ENCODE measurements around the gene SLCO4A1.
A peak's percentile ranks its signal among the peaks of the same experiment; 100 is the strongest.
"Not testable (repeated sequence)": the region's sequence is repeated elsewhere in the genome, so short reads cannot be mapped to it uniquely, and the experiment has no call there.

The SLCO4A1 gene

GRCh38 chr20:62666736-62667529 lies 24.6 kb downstream of the SLCO4A1 start:
- DNase-seq, result no peak

DNA sequence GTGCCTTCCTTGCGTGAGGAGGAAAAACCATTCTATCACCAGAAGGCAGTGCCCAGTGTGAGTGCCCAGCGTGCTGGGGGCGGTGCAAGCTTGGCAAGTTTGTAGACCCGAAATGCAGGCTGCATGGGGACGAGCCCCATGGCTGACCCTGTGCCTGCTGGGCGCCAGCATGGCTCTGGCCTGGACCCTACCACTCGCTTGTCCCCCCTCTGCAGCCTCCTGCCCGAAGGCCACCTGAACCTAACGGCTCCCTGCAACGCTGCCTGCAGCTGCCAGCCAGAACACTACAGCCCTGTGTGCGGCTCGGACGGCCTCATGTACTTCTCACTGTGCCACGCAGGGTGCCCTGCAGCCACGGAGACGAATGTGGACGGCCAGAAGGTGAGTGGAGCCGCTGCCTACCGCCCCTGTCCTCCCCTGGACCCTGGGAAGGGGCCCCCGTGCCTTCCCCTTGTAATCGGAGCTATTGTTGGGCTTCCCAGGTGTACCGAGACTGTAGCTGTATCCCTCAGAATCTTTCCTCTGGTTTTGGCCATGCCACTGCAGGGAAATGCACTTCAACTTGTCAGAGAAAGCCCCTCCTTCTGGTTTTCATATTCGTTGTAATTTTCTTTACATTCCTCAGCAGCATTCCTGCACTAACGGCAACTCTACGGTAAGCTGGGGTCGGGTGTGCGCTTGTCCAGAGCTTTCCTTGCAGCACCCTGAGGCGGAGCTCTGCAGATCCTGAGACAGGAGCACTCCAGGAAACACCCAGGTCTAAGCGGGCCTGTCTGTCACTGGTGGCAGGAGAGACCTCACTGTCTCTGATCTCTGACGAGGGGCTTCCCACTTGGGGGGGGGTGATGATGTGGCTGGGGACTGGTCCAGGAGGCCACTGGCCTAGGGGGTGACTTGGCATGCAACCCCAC lies 25.5 kb downstream of the SLCO4A1 start:
- DNase-seq, result no peak

DNA sequence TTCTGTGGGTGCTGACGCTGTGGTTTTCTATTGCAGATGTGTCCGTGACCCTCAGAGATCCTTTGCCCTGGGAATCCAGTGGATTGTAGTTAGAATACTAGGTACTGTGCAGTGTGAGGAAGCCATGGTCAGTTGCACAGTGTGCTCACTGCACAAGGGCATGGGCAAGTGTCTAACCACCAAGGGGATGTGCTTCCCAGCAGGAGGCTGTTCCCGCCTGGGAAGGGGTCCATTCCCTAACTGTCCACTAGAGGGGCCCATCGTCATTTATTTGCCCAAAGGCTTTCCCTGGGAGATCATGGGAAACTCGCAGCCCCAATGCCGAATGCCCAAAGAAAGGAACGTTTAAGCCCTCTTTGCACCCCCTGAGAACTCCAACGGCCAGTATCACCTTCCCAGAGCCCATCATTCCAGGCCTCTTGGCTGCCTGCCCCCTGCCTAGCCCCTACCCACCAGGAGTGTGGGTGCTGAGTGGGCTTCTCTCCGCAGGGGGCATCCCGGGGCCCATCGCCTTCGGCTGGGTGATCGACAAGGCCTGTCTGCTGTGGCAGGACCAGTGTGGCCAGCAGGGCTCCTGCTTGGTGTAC lies 26.2 kb downstream of the SLCO4A1 start:
- peak; percentile 79 for DNase-seq

- DNase-seq, result no peak
Observed at GRCh38 chr20:62669249-62669648, 26.9 kb downstream of the SLCO4A1 start.

DNA sequence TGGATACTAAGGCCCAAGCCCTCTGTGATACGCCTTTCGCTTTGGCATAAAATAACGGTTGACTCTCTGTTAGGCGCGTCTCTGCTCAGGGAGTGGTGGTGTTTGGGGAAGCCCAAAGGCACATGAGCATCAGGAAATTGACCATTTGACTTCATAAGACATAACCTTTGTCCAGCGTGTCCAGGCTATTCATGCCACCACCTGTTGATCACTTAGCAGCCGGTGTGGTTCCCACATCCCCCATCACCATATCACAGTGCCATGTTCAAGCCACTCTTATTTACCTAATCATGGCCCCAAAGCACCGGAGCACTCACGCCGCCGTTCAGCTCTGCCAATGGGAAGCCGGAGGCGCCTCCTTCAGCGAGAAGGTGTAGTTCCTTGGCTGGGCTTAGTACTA lies 27.9 kb downstream of the SLCO4A1 start:
- DNase-seq, result no peak

DNA sequence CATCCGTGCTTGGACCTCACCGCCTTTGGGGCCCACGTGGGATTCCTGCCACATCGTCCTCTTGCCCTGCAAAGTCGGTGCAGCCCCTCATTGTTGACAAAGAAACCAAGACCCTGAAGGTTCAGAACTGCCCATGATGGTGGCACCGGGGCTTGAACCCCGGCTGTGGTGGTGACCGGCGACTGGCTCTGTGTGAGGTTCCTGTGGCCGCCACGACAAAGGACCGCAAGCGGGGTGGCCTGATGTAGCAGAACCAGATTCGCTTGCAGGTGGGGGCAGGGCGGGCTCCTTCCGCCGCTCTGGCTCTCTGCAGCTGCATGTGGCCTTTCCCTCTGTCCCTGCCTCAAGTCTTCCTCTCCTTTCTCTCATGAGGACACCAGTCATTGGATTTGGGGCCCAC lies 28.7 kb downstream of the SLCO4A1 start:
- no peak for DNase-seq

DNA sequence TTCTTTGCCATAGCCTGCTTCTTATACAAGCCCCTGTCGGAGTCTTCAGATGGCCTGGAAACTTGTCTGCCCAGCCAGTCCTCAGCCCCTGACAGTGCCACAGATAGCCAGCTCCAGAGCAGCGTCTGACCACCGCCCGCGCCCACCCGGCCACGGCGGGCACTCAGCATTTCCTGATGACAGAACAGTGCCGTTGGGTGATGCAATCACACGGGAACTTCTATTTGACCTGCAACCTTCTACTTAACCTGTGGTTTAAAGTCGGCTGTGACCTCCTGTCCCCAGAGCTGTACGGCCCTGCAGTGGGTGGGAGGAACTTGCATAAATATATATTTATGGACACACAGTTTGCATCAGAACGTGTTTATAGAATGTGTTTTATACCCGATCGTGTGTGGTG lies 29.5 kb downstream of the SLCO4A1 start:
- DNase-seq, result no peak

GRCh38 chr20:62674370-62674769 lies 32.1 kb downstream of the SLCO4A1 start:
- no peak for DNase-seq

DNA sequence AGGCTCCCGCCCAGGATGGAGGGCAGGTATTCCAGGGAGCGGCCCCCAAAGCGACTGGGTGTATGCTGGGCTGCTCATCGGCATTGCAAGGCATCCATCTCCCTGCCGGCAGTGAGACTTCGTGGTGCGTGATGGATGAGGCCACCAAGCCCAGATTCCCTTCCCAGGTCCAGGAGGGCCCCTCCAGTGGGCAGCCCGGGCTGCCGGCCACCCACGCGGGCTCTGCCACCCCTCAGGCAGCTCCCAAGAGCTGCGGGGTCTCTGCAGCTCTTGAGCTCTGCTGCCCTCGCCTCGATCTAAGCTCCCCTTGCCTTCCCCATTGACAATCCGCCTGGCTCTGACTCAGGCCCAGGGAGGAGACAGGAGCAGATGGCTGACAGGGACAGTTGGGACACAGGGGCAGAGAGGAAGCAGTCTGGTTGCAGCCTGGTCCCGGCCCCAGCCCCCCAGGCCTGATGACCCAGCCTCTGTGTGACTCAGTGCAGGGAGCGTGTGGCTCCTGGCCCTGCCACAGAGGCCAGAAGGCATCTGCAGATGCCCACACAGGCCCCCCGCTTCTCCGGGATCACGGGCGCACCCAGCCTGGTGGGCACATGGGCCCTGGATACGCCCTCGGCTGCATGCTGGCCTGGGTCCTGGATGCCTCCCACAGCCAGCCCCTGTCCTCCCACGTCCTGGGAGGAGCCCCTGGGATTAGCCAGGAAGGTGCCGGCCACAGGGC lies 33.0 kb downstream of the SLCO4A1 start:
- peak; percentile 56 for DNase-seq

GRCh38 chr20:62675877-62676260 lies 33.6 kb downstream of the SLCO4A1 start:
- no peak for DNase-seq

GRCh38 chr20:62676976-62677375 lies 34.7 kb downstream of the SLCO4A1 start:
- no peak for DNase-seq

GRCh38 chr20:62677678-62678077 lies 35.4 kb downstream of the SLCO4A1 start:
- DNase-seq, result no peak

GRCh38 chr20:62678553-62678952 lies 36.2 kb downstream of the SLCO4A1 start:
- no peak for DNase-seq

DNA sequence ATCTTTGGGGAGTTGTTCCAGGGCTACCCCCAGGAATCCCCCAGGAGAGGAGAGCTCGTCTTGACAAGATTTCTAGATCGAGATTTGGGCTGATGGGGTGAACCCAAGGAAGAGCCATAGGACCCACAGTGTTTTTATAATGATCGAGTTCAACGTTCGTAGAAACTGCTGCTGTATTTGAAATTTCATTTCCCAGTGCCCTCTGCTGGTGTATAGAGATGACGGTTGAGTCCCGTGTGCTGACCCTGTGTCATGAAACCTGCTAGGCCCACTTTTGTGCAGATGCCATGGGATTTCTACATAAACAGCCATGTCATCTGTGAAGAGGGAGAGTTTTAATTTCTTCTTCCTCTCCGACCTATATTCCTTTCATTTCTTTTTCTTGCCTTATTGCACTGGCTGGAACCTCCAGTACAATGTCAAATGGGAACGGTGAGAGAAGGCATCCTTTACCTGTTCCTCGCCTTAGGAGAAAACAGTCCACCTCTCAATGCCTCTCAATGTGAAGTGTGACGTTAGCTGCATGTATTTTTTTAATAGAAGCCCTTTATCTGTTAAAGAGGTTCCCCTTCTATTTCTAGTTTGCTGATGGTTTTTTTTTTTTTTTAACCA lies 37.8 kb downstream of the SLCO4A1 start:
- DNase-seq, result no peak

- no peak for DNase-seq
Observed at GRCh38 chr20:62682912-62683517, 40.7 kb downstream of the SLCO4A1 start.

- DNase-seq, result not testable (repeated sequence)
Observed at GRCh38 chr20:62683660-62684322, 41.5 kb downstream of the SLCO4A1 start.

DNA sequence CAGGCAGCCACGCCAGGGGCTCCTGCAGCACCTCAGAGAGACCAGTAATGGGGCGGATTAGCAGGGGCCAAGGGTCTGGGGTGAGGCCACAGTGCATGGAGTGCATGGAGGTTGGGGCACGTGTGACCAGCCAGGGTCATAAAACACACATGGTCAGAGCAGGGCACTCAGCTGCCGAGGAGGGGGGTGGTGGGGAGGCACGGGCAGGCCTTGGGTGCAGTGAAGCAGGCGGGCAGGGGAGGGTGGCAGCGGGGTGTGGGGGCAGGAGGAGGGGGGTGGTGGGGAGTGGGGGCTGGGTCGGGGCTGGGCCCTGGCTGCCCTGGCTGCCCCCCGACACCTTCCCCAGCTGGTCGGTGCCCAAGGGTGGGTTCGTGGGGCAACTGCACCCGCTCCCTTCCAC lies 42.7 kb downstream of the SLCO4A1 start:
- no peak for DNase-seq

GRCh38 chr20:62685781-62686555 lies 43.7 kb downstream of the SLCO4A1 start:
- DNase-seq, result no peak

- no peak for DNase-seq
Observed at GRCh38 chr20:62686869-62687830, 44.8 kb downstream of the SLCO4A1 start.
